DMS79 (cell line): ENCODE data around the gene HIRA.
"Not testable (repeated sequence)": the region's sequence is repeated elsewhere in the genome, so short reads cannot be mapped to it uniquely, and the experiment has no call there.

Experiments
- DNase-seq: peaks from one replicate; lab custom pipeline; 2025; lab: John Stamatoyannopoulos, UW

The HIRA gene

DNA sequence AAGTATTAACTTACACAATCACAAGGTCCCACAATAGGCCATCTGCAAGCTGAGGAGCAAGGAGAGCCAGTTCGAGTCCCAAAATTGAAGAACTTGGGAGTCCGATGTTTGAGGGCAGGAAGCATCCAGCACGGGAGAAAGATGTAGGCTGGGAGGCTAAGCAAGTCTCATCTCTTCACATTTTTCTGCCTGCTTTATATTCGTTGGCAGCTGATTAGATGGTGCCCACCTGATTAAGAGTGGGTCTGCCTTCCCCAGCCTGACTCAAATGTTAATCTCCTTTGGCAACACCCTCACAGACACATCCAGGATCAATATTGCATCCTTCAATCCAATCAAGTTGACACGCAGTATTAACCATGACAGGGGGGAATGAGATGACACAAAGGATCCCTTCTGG lies 101.3 kb downstream of the HIRA start:
- not testable (repeated sequence) for DNase-seq

GRCh38 chr22:19329454-19329853 lies 102.1 kb downstream of the HIRA start:
- DNase-seq, result no peak

DNA sequence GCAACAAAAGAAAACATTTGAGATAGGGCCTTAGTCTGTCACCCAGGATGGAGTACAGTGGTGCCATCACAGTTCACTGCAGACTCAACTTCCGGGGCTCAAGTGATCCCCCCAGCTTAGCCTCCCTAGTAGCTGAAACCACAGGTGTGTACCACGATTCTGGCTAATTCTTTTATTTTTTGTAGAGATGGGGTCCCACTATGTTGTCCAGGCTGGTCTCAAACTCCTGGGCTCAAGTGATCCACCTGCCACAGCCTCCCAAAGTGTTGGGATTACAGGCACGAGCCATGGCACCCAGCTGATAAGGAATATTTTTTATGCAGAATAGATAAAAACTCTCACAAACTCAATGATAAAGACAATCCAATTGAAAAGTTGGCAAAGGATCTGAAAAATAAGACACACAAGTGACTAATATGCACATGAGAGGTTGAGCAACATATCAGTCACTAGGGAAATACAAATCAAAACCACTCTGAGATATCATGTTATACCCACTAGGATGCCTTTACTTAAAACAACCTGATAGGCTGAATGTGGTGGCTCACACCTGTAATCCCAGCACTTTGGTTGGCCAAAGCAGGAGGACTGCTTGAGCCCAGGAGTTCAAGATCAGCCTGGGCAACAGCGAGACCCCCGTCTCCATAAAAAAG lies 106.1 kb downstream of the HIRA start:
- no peak for DNase-seq

DNA sequence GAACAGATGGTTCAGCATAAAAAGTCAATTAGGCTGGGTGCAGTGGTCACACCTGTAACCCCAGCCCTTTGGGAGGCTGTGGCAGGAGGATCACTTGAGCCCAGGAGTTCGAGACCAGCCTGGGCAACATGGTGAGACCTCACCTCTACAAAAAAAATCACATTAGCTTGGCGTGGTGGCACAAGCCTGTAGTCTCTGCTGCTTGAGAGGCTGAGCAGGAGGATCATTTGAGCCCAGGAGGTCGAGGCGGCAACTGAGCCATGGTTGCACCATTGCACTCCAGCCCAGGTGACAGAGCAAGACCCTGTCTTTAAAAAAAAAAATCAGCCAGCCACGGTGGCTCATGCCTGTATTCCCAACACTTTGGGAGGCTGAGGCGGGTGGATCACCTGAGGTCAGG lies 108.1 kb downstream of the HIRA start:
- DNase-seq, result not testable (repeated sequence)

- DNase-seq, result no peak
Measured at GRCh38 chr22:19321757-19322156, 109.8 kb downstream of the HIRA start.

- DNase-seq, result not testable (repeated sequence)
Measured at GRCh38 chr22:19320136-19320535, 111.4 kb downstream of the HIRA start.

- no peak for DNase-seq
Measured at GRCh38 chr22:19319281-19319680, 112.3 kb downstream of the HIRA start.

GRCh38 chr22:19317865-19318264 lies 113.7 kb downstream of the HIRA start:
- DNase-seq, result no peak

DNA sequence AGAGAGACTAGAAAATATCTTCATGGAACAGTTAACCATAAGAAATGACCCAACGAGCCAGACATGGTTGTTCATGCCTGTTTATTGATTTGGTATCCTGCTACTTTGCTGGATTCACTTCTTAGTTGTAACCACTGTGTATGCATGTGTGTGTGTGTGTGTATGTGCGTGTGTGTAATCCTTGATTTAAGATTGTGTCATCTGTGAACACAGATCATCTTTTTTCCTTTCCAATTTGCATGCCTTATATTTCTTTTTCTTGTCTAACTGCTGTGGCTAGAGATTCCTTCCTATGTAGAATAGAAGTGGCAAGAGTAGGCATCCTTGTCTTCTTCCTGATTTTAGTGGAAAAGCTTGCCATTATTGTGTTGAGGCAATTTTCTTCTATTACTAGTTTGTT lies 123.7 kb downstream of the HIRA start:
- no peak for DNase-seq

DNA sequence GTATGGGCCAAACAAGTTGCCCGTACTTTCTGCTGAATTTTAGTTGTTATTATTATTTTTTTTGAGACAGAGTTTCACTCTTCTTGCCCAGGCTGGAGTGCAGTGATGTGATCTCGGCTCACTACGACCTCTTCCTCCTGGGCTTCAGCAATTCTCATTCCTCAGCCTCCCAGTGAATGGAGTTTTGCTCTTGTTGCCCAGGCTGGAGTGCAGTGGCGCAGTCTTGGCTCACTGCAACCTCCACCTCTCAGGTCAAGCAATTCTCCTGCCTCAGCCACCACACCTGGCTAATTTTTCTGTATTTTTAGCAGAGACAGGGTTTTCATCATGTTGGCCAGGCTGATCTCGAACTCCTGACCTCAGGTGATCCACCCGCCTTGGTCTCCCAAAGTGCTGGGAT lies 125.0 kb downstream of the HIRA start:
- not testable (repeated sequence) for DNase-seq

DNA sequence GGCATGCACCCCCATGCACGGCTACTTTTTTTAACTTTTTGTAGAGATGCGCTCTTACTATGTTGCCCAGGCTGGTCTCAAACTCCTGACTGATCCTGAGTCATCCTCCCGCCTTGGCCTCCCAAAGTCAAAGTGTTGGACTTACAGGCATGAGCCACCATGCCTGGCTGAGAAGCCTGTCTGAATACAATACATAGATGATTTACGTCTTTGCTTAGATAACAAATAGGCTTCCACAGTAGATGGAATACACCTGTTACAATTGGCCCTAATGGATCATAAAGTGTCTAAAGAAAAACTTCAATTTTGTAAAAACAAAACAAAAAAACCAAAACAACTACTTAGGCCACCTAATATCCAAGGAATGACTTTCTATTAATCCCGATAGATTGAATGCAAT lies 127.0 kb downstream of the HIRA start:
- DNase-seq, result no peak

DNA sequence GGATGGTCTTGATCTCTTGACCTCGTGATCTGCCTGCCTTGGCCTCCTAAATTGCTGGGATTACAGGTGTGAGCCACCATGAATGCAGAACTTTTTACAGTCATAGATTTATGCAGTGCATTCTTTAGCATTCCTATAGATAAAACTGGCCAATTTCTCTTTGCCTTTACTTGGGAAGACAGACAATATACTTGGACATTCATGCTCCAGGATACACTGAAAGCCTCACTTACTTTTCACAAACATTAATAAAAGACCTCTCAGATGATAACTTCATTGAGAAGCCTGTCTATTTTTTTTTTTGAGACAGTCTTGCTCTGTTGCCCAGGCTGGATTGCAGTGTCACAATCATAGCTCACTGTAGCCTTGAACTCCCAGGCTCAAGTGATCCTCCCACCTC lies 127.7 kb downstream of the HIRA start:
- no peak for DNase-seq

DNA sequence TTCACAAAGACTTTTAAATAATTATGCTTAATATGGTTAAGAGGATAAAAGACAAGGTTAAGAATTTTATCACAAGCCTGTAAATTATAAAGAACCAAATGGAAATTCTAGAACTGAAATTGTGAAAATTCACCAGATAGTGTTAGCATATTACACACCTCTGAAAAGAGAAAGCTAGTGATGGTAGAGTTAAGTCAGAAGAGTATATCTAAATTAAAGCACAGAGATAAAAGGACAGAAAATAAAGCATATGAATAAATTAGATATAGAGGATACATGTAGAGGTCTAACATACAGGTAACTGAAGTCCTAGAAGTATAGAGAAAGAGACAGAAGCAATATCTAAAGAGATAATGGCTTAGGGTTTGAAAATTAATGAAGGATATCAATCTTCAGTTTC lies 135.8 kb downstream of the HIRA start:
- DNase-seq, result no peak

GRCh38 chr22:19292458-19293230 lies 138.9 kb downstream of the HIRA start:
- no peak for DNase-seq

DNA sequence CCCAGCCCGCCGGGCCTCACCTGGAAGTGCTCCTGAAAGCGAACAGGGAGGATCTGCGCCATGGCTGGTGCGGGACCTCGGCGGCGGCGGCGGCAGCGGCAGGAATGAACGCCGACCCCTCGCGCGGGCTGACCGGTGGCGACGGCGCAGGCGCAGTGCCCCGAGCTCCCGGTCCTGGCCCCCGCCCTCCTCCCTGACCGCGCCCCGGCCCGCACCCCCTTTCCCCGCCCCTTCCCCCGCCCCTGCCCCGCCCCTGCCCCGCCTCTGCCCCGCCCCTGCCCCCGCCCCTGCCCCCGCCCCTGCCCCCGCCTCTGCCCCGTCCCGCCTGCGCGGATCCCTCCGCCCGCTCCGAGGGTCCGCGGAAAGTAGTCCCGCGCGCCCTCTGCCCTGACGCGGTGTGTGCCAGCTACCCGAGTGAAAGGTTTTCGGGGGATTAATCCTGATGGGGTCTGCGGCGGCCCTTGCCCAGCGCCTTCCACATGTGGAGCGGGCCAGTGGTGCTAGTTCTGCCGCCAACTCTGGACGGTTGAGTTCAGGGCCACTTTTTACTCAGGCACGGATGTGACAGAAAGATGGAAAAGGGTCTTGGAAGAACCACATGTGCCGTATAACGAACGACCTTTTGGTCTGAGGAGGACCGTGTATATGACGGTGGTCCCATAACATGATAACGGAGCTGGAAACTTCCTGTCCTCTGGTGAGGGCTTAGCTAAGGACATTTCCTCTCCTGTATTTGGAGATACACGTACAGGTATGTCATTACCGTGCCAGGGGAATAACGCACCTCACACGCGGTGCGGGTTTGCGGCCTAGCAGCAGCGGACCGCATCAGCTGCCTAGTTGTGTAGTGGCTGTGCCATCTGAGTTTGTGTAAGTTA lies 139.7 kb downstream of the HIRA start, which contains the start of gene CLTCL1:
CLTCL1 (minus strand) TSS at position 140 of the 878 bp plus-strand sequence; CDS start at position 62, 78 bp downstream.
- no peak for DNase-seq

GRCh38 chr22:19291218-19291579 lies 140.3 kb downstream of the HIRA start:
- no peak for DNase-seq

- no peak for DNase-seq
Measured at GRCh38 chr22:19290400-19291217, 140.9 kb downstream of the HIRA start.

DNA sequence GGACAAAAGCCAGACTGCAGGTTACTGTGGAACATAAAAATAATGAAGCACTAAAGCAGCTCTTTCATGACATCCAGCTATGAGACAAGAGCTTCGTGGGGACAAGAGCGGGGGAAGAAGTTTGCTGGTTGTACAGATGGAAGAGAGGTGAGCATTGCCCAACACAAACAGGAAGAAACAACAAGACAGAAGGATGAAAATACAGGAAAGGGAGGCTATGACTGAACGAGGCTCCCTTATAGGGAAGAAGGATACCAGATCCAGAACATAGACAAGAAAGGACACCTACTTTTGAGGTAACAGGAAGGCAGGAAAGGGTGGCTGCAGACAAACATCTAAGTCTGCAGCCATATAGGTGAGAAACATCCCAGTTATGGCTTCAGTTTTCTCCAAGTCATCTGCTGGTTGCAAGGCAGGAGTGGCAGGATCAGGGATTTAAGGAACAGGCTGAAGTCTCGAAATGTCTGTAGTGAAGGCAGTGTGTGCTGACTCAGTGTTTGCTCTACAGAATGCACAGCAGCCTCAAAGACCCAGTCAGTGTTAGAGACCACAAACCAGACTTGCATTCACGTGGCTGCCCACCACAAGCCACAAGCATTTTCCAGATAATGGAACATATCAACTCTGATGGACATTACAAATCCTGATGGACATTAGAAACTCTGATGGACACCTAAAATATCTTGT lies 141.9 kb downstream of the HIRA start:
- DNase-seq, result no peak

- DNase-seq, result no peak
Measured at GRCh38 chr22:19287889-19288288, 143.6 kb downstream of the HIRA start.

DNA sequence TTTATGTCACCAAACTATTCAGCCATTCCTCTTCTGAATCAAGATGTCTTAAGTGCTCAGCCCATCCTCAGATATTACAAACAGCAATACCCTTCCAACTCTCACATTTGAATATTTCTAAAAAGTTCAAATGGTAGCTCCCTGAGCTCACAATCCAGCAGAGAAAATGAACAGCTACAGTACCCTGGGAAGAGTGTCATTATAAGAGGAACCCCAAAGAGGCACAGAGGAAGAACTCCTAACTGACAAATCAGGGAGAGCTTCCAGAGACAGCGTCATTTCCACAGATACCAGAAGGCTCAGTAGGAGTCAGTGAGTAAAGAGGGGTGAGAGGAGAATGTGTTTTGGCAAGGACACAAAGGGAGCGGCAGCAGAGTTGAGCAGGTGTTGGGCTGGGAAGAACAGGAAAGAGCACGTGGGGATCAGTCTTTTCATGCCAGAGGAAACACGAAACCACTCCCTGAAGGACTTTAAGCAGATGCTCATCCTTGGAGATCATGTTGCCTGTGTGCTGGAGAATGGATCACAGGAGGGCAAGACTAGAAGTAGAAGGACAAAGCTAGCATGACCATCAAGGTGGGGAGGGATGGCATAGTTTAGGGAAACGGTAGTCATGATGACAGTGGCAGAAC lies 144.3 kb downstream of the HIRA start:
- no peak for DNase-seq

DNA sequence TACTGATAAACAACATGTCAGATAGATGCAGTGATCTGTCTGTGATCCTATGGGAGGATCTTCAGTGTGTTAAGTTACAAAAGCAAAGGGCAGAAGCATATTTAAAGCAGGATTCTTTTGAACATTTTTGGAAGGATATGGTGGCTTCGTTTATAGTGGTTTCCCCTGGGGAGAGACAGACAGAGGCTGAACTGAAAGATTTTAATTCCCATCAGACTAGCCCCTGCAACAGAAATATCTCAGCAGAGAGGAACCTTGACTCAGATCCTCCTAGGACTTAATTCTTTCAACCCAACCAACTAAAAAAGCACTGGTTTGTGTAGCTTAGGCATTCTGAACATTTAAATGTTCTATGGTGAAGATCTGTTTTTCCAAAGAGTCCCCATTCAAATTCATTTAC lies 145.7 kb downstream of the HIRA start:
- DNase-seq, result no peak
